Activated CD4-positive, alpha-beta T cell treated with anti-CD3 and anti-CD28 coated beads, Interleukin-2, amount 50 U/mL, for 1 hour (primary cell): ENCODE data around the gene CCT6A.
"Not testable (repeated sequence)": the region's sequence is repeated elsewhere in the genome, so short reads cannot be mapped to it uniquely, and the experiment has no call there.

Experiments used
- DNase-seq: peaks from one replicate; pipeline ENCODE4 v3.0.0-alpha.2; 2020

Gene CCT6A

GRCh38 chr7:56051339-56052191 is at the start of gene CCT6A, which contains the start of gene PSPH:
TSS of gene CCT6A (plus strand) at chr7:56051765. CDS start at chr7:56051849, 84 bp downstream.
TSS of gene PSPH (minus strand) at chr7:56051444. CDS start at chr7:56021212, 30,232 bp downstream.
- DNase-seq, result peak; percentile 83

- DNase-seq, result no peak
Measured at GRCh38 chr7:56003749-56004148, 47.8 kb upstream of the CCT6A start.

GRCh38 chr7:56007167-56007652 is 44.4 kb upstream of the CCT6A start:
- no peak for DNase-seq

GRCh38 chr7:56007891-56008290 is 43.7 kb upstream of the CCT6A start:
- no peak for DNase-seq

- DNase-seq, result no peak
Measured at GRCh38 chr7:56009695-56010094, 41.9 kb upstream of the CCT6A start.

GRCh38 chr7:56017015-56017414 is 34.5 kb upstream of the CCT6A start:
- DNase-seq, result not testable (repeated sequence)

- no peak for DNase-seq
Measured at GRCh38 chr7:56019501-56019900, 32.1 kb upstream of the CCT6A start.

- DNase-seq, result no peak
Measured at GRCh38 chr7:56023500-56023899, 28.1 kb upstream of the CCT6A start.

- no peak for DNase-seq
Measured at GRCh38 chr7:56026538-56026937, 25.0 kb upstream of the CCT6A start.

GRCh38 chr7:56028942-56029630 is 22.5 kb upstream of the CCT6A start:
- DNase-seq, result no peak

GRCh38 chr7:56030340-56030739 is 21.2 kb upstream of the CCT6A start:
- DNase-seq, result no peak

GRCh38 chr7:56031556-56031955 is 20.0 kb upstream of the CCT6A start:
- not testable (repeated sequence) for DNase-seq

GRCh38 chr7:56032578-56032977 is 19.0 kb upstream of the CCT6A start:
- not testable (repeated sequence) for DNase-seq

- DNase-seq, result peak; percentile 65
Measured at GRCh38 chr7:56033671-56034432, 17.7 kb upstream of the CCT6A start.

- no peak for DNase-seq
Measured at GRCh38 chr7:56040730-56041129, 10.8 kb upstream of the CCT6A start.

- not testable (repeated sequence) for DNase-seq
Measured at GRCh38 chr7:56045758-56046157, 5.8 kb upstream of the CCT6A start.

GRCh38 chr7:56046721-56047445 is 4.7 kb upstream of the CCT6A start:
- no peak for DNase-seq

GRCh38 chr7:56047446-56048116 is 4.0 kb upstream of the CCT6A start:
- DNase-seq, result not testable (repeated sequence)

GRCh38 chr7:56048245-56048644 is 3.3 kb upstream of the CCT6A start:
- DNase-seq, result no peak

GRCh38 chr7:56048763-56049162 is 2.8 kb upstream of the CCT6A start:
- DNase-seq, result not testable (repeated sequence)

- no peak for DNase-seq
Measured at GRCh38 chr7:56051053-56051338, 569 bp upstream of the CCT6A start.

GRCh38 chr7:56053379-56053778 is 1.8 kb downstream of the CCT6A start:
- no peak for DNase-seq
